ENCODE data around the gene DEAF1.

DNA sequence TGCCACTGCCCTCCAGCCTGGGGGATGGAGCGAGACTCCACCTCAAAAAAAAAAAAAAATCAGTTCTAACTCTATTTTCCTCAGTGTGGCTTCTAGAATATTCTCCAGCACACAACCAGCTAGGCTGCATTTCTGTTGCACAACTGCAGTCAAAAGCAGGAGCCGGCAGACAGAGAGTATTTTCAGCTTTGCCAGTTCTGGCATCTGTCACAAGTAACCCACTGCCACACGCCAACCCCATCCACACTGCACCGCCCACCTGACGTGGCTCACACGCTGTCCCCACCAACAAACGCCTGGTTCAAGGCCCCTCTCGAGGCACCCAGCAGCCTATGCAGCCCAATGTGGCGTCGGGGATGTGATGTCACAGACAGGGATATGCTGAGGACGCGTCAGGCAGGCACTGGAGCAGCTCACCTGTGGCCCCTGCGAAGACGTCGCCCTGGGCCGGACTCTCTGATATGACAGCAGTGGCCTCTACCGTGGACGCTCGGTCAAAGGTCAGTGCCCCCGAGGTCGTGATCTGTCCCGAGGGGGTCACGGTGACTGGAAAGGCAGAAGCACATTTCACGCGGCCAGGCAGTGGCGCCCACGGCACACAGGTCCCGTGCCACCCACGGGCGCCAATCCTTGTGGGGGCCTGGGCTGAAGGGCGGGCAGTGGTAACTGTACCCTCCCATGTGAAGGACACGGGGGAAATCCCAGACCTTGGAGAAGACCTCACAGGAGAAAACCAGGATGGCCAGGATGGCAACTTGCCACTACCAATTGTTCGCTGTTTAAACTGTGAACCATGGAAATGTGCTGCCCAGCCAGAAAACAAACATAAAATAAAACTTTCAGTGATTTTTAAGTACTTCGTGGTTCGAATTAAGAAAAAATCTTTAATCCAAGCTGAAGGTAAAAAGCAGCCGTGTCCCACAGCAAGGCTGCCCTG, 15.5 kb downstream of the DEAF1 start:
- TF ChIP-seq ZNF547 (CRISPR knock-in tag; IDR thresholded peaks at IDR 0.05) (no peak), ZNF652 (CRISPR knock-in tag; IDR thresholded peaks at IDR 0.05; ENCODE audit: borderline replicate concordance, low read depth) (no peak), PHF8 (CRISPR knock-in tag; IDR thresholded peaks at IDR 0.05) (no peak), POLR2AphosphoS5 (IDR thresholded peaks at IDR 0.05; ENCODE audit: low read depth, low read length) (no peak), SRSF1 (optimal IDR thresholded peaks at IDR 0.05; ENCODE audit: low read depth, low read length) (no peak)
- TF ChIP-seq, protein P1, sequence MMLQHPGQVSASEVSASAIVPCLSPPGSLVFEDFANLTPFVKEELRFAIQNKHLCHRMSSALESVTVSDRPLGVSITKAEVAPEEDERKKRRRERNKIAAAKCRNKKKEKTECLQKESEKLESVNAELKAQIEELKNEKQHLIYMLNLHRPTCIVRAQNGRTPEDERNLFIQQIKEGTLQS (CRISPR knock-in tag; IDR thresholded peaks at IDR 0.05): no peak
- TF ChIP-seq, protein P2, sequence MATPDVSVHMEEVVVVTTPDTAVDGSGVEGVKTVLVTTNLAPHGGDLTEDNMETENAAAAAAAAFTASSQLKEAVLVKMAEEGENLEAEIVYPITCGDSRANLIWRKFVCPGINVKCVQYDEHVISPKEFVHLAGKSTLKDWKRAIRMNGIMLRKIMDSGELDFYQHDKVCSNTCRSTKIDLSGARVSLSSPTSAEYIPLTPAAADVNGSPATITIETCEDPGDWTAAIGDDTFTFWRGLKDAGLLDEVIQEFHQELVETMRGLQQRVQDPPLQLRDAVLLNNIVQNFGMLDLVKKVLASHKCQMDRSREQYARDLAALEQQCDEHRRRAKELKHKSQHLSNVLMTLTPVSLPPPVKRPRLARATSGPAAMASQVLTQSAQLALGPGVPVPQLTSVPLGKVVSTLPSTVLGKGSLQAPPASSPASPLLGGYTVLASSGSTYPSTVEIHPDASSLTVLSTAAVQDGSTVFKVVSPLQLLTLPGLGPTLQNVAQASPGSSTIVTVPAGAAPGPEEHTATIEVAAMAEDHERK (CRISPR knock-in tag; IDR thresholded peaks at IDR 0.05; ENCODE audit: low read depth): no peak
- TF ChIP-seq, protein P3, sequence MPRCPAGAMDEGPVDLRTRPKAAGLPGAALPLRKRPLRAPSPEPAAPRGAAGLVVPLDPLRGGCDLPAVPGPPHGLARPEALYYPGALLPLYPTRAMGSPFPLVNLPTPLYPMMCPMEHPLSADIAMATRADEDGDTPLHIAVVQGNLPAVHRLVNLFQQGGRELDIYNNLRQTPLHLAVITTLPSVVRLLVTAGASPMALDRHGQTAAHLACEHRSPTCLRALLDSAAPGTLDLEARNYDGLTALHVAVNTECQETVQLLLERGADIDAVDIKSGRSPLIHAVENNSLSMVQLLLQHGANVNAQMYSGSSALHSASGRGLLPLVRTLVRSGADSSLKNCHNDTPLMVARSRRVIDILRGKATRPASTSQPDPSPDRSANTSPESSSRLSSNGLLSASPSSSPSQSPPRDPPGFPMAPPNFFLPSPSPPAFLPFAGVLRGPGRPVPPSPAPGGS (CRISPR knock-in tag; IDR thresholded peaks at IDR 0.05): no peak
- TF ChIP-seq, protein P4, sequence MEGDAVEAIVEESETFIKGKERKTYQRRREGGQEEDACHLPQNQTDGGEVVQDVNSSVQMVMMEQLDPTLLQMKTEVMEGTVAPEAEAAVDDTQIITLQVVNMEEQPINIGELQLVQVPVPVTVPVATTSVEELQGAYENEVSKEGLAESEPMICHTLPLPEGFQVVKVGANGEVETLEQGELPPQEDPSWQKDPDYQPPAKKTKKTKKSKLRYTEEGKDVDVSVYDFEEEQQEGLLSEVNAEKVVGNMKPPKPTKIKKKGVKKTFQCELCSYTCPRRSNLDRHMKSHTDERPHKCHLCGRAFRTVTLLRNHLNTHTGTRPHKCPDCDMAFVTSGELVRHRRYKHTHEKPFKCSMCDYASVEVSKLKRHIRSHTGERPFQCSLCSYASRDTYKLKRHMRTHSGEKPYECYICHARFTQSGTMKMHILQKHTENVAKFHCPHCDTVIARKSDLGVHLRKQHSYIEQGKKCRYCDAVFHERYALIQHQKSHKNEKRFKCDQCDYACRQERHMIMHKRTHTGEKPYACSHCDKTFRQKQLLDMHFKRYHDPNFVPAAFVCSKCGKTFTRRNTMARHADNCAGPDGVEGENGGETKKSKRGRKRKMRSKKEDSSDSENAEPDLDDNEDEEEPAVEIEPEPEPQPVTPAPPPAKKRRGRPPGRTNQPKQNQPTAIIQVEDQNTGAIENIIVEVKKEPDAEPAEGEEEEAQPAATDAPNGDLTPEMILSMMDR (CRISPR knock-in tag; IDR thresholded peaks at IDR 0.05): no peak
- TF ChIP-seq, protein P5, sequence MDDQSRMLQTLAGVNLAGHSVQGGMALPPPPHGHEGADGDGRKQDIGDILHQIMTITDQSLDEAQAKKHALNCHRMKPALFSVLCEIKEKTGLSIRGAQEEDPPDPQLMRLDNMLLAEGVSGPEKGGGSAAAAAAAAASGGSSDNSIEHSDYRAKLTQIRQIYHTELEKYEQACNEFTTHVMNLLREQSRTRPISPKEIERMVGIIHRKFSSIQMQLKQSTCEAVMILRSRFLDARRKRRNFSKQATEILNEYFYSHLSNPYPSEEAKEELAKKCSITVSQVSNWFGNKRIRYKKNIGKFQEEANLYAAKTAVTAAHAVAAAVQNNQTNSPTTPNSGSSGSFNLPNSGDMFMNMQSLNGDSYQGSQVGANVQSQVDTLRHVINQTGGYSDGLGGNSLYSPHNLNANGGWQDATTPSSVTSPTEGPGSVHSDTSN (CRISPR knock-in tag; IDR thresholded peaks at IDR 0.05; ENCODE audit: borderline replicate concordance): no peak
- TF ChIP-seq, protein P6, sequence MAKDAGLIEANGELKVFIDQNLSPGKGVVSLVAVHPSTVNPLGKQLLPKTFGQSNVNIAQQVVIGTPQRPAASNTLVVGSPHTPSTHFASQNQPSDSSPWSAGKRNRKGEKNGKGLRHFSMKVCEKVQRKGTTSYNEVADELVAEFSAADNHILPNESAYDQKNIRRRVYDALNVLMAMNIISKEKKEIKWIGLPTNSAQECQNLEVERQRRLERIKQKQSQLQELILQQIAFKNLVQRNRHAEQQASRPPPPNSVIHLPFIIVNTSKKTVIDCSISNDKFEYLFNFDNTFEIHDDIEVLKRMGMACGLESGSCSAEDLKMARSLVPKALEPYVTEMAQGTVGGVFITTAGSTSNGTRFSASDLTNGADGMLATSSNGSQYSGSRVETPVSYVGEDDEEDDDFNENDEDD (CRISPR knock-in tag; IDR thresholded peaks at IDR 0.05; ENCODE audit: borderline replicate concordance): no peak
- TF ChIP-seq, protein P7, sequence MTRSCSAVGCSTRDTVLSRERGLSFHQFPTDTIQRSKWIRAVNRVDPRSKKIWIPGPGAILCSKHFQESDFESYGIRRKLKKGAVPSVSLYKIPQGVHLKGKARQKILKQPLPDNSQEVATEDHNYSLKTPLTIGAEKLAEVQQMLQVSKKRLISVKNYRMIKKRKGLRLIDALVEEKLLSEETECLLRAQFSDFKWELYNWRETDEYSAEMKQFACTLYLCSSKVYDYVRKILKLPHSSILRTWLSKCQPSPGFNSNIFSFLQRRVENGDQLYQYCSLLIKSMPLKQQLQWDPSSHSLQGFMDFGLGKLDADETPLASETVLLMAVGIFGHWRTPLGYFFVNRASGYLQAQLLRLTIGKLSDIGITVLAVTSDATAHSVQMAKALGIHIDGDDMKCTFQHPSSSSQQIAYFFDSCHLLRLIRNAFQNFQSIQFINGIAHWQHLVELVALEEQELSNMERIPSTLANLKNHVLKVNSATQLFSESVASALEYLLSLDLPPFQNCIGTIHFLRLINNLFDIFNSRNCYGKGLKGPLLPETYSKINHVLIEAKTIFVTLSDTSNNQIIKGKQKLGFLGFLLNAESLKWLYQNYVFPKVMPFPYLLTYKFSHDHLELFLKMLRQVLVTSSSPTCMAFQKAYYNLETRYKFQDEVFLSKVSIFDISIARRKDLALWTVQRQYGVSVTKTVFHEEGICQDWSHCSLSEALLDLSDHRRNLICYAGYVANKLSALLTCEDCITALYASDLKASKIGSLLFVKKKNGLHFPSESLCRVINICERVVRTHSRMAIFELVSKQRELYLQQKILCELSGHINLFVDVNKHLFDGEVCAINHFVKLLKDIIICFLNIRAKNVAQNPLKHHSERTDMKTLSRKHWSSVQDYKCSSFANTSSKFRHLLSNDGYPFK (CRISPR knock-in tag; IDR thresholded peaks at IDR 0.05; ENCODE audit: borderline replicate concordance): no peak
- TF ChIP-seq, protein P8, sequence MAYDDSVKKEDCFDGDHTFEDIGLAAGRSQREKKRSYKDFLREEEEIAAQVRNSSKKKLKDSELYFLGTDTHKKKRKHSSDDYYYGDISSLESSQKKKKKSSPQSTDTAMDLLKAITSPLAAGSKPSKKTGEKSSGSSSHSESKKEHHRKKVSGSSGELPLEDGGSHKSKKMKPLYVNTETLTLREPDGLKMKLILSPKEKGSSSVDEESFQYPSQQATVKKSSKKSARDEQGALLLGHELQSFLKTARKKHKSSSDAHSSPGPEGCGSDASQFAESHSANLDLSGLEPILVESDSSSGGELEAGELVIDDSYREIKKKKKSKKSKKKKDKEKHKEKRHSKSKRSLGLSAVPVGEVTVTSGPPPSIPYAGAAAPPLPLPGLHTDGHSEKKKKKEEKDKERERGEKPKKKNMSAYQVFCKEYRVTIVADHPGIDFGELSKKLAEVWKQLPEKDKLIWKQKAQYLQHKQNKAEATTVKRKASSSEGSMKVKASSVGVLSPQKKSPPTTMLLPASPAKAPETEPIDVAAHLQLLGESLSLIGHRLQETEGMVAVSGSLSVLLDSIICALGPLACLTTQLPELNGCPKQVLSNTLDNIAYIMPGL (CRISPR knock-in tag; IDR thresholded peaks at IDR 0.05; ENCODE audit: borderline replicate concordance in 1 of 2, low read depth in 1 of 2): no peak
